MM.1S (cell line): Measurements from ENCODE around the gene PLSCR4.

Source experiments
- EZH2 ChIP-seq: fragments of 300-600 bp; sonication (generic); optimal IDR thresholded peaks from 2 replicates; pipeline ENCODE3; 2017; ENCODE audit warnings: low read depth, mild to moderate bottlenecking, antibody characterized with exemption, low read length, mixed read lengths
- EZH2phosphoT487 ChIP-seq: fragments of 300-600 bp; sonication (generic); IDR thresholded peaks from 2 replicates; pipeline ENCODE4 v1.6.1; 2018; ENCODE audit warnings: antibody characterized with exemption, low read length
- TF ChIP-seq, protein P1 (sequence below): fragments of 300-600 bp; sonication (generic); IDR thresholded peaks from 2 replicates; pipeline ENCODE4 v1.5.1; 2016; ENCODE audit warnings: antibody characterized with exemption, low read length, mixed read lengths

GRCh38 chr3:146222204-146223046 lies 28.5 kb downstream of the PLSCR4 start:
- TF ChIP-seq EZH2 (no peak), EZH2phosphoT487 (no peak)
- TF ChIP-seq, protein P1, sequence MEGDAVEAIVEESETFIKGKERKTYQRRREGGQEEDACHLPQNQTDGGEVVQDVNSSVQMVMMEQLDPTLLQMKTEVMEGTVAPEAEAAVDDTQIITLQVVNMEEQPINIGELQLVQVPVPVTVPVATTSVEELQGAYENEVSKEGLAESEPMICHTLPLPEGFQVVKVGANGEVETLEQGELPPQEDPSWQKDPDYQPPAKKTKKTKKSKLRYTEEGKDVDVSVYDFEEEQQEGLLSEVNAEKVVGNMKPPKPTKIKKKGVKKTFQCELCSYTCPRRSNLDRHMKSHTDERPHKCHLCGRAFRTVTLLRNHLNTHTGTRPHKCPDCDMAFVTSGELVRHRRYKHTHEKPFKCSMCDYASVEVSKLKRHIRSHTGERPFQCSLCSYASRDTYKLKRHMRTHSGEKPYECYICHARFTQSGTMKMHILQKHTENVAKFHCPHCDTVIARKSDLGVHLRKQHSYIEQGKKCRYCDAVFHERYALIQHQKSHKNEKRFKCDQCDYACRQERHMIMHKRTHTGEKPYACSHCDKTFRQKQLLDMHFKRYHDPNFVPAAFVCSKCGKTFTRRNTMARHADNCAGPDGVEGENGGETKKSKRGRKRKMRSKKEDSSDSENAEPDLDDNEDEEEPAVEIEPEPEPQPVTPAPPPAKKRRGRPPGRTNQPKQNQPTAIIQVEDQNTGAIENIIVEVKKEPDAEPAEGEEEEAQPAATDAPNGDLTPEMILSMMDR, result no peak
